ENCODE measurements around the gene SIRPB1. TPM values are rescaled to one million over a fixed set of nuclear protein-coding genes. Genes with fewer than 3 reads are reported as not detected.

The SIRPB1 gene
- polyA plus RNA-seq, 2 of the 4 experiments (the other 2 are of a cell fraction): 0.10 to 0.56 TPM

- Histone ChIP-seq H3K4me1 (no peaks in the 10 kb centered on the region), H3K4me2 (no peak overlapping the region), H3K9me3 (no peaks in the 10 kb centered on the region), H3K4me3 (no peak overlapping the region), H3K27ac (no peak overlapping the region)
- CTCF ChIA-PET: no interaction called here
- no peak for FAIRE-seq
- POLR2A ChIA-PET: no interaction called here
- TF ChIP-seq POLR2A (IDR thresholded peaks at IDR 0.05; ENCODE audit: low read length): no peak
- no peak for TF ChIP-seq ZC3H11A (IDR thresholded peaks at IDR 0.05)
- no peak for TF ChIP-seq E2F6 (IDR thresholded peaks at IDR 0.05; ENCODE audit: borderline replicate concordance, low read depth)
- TF ChIP-seq NFE2L2 (conservative IDR thresholded peaks at IDR 0.05; ENCODE audit: low read length): no peak
- no peak for TF ChIP-seq USF2 (IDR thresholded peaks at IDR 0.05)
- no peak for TF ChIP-seq JUNB (IDR thresholded peaks at IDR 0.05)
- no peak for TF ChIP-seq HDAC2 (IDR thresholded peaks at IDR 0.05)
- no peak for TF ChIP-seq PHF8 (IDR thresholded peaks at IDR 0.05; ENCODE audit: borderline replicate concordance, low read depth)
- no peak for TF ChIP-seq MYC (IDR thresholded peaks at IDR 0.05; ENCODE audit: borderline replicate concordance, low read length)
- TF ChIP-seq BCL3 (IDR thresholded peaks at IDR 0.05): no peak
- TF ChIP-seq NPAS2 (CRISPR knock-in tag; IDR thresholded peaks at IDR 0.05; ENCODE audit: borderline replicate concordance): no peak
- no peak for TF ChIP-seq POLR2AphosphoS2 (conservative IDR thresholded peaks at IDR 0.05; ENCODE audit: low read length)
- no peak for TF ChIP-seq HES2 (IDR thresholded peaks at IDR 0.05)
- TF ChIP-seq CTCF (IDR thresholded peaks at IDR 0.05): no peak
- TF ChIP-seq SREBF2 (IDR thresholded peaks at IDR 0.05): no peak
- no peak for TF ChIP-seq FOXS1 (CRISPR knock-in tag; IDR thresholded peaks at IDR 0.05)
- TF ChIP-seq KDM5A (IDR thresholded peaks at IDR 0.05): no peak
- TF ChIP-seq REST (IDR thresholded peaks at IDR 0.05): no peak
- TF ChIP-seq CHD4 (IDR thresholded peaks at IDR 0.05; ENCODE audit: borderline replicate concordance): no peak
- TF ChIP-seq HEYL (CRISPR knock-in tag; IDR thresholded peaks at IDR 0.05): no peak
- ATAC-seq: no peak
- no peak for DNase-seq (ENCODE audit: low read depth in 1 of 2, low spot score in 1 of 2)
- WGBS (ENCODE audit: missing lambda C conversion rate): 18% methylated on average over 2 of the region's 2 CpGs
Observed at GRCh38 chr20:1663917-1664316, 44.1 kb upstream of the SIRPB1 start.

All from A549 (cell line).